NCI-H1436 (cell line): ENCODE measurements around the gene TRPV5.

Source experiments
- DNase-seq: peaks from one replicate; lab custom pipeline; 2025; lab: John Stamatoyannopoulos, UW

TRPV5 gene

DNA sequence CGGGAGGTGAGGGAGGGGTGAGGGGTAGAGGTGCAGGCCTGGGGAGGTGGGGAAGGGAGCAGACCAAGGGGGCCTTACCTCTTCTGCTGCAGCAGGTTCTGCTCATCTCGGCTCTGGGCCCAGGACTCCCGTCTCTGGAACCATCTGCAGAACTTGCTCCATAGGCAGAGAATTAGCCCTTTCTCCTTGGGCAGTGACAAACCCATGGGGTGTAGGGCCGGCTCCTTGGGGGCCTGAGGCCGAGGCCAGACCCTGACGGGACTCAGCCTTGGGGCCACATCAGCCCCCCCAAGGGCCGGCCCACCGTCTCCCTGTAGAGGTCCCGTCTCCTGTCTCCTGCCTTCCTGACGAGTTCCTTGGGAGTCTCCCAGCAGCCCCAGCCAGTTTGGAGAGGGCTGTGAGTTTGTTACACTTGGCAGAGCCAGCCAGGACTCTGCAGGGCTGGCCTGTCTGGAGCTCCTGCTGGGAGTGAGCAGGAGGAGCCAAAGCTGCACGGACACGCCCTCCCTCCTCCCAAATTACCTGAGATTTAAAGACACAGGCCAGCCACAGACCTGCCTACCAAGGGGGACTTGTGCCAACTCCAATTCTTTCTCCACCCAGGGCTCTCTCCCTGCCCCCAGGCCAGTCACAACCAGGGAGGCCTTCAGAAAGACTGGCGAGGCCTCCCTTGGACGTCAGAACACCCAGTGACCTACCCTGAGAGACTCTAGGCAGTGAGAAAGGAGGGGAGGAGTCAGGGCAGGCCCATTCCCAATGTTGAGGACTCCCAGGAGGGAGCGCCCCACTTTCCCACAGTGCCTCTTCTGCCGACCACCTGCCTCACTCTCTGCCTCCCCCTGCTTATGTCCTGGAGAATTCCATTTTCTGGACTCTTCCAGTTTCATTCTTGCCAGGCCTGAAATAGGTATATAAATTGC is 48.0 kb downstream of the TRPV5 start, which contains the start of gene TRPV6:
Gene TRPV6 (minus strand): TSS at position 435 of the 920 bp plus-strand sequence.
- no peak for DNase-seq

- no peak for DNase-seq
Observed at GRCh38 chr7:142884286-142884640, 49.3 kb downstream of the TRPV5 start.

- no peak for DNase-seq
Observed at GRCh38 chr7:142883571-142884285, 49.8 kb downstream of the TRPV5 start.

- DNase-seq: no peak
Observed at GRCh38 chr7:142883145-142883544, 50.4 kb downstream of the TRPV5 start.

DNA sequence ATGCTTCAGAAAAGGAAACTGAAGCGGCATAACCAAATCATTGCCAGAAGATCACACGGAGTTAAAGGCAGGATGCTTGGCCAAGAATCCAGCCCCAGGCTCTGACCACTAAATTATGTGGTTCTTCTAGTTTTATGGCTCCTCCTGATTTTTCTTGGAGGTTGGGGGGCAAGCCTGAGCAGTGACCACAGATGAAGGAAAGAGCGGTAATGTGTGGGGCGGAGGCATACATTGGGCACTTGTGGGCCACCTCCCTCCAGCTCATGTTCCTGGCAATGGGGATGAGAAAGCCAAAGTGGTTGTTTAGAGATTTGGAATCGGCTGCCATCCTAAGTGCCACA is 51.2 kb downstream of the TRPV5 start:
- no peak for DNase-seq

DNA sequence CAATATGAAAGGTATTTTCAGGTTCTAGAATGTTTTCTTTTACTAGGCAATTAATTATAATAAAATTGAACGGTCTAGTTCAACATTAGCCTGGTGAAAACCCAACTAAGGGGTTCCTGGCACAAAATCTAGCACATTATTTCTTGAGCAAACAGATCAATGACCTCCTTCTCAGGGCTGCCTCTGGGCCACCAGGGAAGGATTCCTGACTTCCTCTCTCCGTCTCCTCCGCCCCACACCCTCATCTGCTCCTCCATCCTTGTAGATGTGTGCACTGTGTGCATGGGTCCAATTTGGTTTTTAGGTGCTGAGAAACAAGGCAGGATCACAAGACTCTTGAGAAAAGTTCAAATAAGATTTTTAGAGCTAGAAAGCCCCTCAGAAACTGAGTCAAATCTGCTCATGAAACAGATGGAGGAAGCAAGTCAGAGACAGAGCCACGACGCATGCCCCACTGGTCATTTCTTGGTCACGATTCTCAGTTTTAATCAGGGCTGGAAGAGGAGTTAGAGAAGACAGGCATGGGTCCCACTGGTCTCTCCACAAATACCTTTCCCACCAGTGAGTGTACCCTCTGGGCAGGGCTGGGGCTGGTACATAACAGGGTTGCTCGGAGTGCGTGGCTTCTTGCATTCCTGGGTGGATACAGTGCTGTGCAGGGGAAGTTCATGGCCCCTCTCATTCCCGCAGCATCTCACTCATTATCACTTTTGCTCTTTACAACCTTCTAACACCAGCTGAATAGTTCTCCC is 51.8 kb downstream of the TRPV5 start:
- DNase-seq: no peak

DNA sequence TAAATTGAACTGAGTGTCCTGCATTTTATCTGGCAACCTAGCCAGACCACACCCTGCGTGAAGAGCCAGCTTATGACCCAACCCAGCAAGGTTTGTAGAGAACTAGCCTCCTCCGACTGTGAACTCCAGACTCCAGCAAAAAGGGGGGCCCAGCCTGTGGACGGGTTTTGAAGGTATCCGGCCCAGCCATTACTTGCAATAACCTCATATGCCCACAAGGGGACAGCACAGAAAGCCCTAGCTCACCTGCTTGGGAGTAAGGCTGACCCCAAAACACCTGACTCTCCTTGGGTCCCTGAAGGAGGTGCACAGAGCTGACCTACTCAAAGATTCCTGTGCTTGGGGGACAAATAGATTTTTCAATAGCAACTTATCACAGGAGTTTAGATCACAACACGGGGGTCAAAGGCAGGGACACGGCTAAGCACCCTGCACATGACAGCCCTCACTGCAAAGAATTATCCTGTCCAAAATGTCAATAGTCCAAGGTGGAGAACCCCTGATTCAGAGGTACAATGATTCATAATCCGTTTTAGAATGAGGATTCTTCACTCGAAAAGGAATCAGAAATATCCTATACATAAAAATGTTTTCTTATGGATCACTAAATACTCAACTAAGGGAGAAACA is 52.6 kb downstream of the TRPV5 start:
- DNase-seq: no peak

GRCh38 chr7:142879060-142879459 is 54.5 kb downstream of the TRPV5 start:
- no peak for DNase-seq

- no peak for DNase-seq
Observed at GRCh38 chr7:142878315-142878714, 55.2 kb downstream of the TRPV5 start.

DNA sequence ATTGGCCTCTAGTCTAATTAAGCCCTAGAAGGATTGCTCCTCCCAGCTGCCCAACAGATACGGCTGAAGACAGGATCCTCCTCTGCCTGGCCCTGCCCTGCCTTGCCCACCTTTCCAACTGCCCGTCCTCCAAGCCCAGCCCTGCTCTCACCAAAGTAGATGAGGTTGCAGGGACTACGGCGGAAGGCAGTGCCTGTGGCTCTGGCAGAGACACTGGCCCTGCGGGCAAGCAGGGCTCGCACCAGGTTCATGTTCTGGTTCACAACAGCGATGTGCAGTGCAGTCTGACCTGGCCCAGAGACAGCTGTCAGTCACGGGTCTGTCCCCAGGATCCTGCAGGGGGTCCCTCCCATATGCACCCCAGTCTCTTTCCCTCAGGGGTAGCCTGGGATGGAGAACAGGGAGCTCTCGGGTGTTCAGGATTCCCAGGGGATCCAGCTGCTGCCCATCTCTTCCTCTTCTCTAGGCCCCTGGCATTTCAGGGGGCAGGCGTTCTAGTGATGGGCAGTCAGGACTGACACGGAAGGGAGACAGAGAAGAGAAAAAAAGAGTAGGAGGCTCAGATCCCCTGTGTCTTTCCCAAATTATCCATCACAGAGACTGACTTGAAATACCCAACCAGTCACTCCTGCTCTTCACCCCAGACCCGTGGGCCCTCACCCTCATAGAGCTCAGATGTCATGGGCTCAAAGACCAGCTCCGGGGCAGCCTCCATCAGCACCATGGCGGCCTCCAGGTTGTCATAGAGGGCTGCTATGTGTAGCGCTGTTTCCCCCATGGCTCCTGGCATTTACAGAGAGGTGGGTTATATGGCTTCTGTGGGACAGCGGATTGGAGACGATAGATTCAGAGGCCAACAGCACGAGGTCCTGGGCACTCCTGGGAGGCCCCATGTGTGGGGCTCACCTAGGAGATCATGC is 56.3 kb downstream of the TRPV5 start:
- no peak for DNase-seq

DNA sequence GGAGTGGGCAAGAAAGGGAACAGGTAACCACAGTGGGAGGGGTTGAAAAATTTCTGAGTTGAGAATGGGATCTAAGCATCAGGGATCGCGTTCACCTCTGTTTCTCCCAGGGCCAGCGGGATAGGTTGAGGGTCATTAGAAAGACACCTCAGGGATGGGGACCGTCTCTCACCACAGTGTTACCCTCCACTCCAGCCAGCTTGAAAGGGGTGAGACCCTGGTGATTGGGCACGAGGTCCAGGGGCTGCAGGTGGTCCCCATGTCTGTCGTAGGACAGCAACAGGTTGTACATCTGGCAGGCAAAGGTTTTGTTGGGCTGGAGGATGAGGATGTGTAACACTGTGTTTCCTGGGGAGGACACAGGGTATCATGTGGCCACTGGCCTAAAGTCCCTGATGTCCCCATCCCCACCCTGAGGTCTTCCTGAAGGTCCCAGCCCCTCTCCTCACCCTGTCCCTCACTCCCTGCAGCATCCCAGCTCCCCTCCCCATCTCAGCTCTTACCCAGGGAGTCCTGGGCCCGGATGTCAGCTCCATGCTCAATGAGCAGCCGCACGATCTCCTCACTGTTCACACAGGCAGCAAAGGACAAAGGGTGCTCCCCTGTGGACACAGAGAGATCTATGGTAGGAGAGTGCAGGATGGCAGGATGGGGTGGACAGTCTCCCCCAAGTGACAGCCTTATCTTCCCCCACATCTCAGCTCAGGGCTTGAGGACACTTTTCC is 57.1 kb downstream of the TRPV5 start:
- no peak for DNase-seq

DNA sequence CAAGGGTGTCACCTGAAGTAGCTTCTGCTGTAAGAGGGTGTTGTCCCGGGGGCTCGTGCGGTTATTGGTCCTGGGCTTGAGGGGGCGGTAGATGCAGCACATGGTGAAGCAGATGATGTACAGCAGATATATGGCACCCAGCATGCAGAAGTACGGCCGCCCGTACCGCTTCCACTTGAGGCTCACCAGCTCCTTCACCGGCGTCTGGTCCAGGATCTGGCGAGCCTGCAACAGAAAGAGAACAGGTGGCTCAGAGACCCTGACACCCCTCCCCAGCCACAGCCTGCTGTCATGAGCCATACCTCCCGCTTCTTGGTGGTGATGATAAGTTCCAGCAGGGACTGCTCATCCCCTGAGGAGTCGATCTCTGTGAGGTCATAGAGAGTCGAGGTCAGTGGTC is 58.1 kb downstream of the TRPV5 start:
- DNase-seq: no peak

DNA sequence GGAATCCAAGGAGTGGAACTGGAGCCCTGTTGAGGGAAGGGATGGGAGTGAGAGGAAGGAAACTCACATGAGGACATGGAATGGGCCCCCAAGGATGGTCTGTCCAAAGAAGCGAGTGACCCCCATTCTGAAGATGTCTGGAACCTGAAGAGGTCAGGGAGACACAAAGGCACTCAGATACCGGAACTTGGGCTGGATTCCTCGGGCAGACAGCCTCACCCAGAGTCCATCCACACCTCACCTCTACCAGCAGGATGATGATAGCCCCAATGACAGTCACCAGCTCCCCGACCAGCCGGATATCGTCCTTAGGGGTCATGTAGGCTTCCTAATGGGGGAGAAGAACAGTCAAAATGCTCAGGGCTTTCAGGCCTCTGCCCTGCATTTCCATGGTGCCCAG is 58.7 kb downstream of the TRPV5 start:
- DNase-seq: no peak

GRCh38 chr7:142874409-142874808 is 59.1 kb downstream of the TRPV5 start:
- DNase-seq: no peak

GRCh38 chr7:142873871-142874270 is 59.7 kb downstream of the TRPV5 start:
- DNase-seq: no peak

DNA sequence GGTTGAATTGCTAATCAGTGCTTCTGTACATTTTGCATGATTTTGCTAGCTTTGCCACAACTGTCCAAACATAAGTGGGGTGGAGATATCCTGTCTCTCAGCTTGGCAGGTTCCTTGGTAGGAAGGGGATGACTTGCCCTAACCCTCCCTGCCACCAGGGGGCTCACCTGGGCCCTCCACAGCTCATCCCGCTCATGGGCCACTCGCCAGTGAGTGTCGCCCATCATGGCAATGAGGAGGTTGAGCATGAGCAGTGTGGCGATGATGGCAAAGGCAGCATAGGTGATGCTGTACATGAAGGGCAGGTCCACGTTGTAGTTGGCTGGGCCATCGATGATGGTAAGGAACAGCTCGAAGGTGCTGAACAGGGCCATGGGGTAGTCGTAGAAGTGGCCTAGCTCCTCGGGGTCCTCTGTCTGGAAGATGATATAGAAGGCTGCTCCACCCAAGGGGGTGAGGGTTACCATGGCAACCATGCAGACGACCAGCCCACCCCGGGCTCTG is 60.2 kb downstream of the TRPV5 start:
- no peak for DNase-seq

GRCh38 chr7:142872106-142872675 is 61.4 kb downstream of the TRPV5 start:
- DNase-seq: no peak

GRCh38 chr7:142871260-142872105 is 62.1 kb downstream of the TRPV5 start:
- DNase-seq: no peak
